Liver (tissue), 9 donors: ENCODE data around the gene HAND1. TPM values are rescaled to one million over a fixed set of nuclear protein-coding genes. Genes with fewer than 3 reads are reported as not detected.

ENCODE experiments used
- DNase-seq: peaks from one replicate; pipeline ENCODE4 v3.0.0-alpha.2; 2017; ENCODE audit warnings: low spot score
- H3K27ac ChIP-seq, 2 donors: one replicate each; pipeline ENCODE4 v1.7.0; 2013; ENCODE audit warnings: inconsistent platforms in 2 of 2, low read length in 2 of 2, control low read depth in 1 of 2, low read depth in 1 of 2, mild to moderate bottlenecking in 1 of 2
- H3K27me3 ChIP-seq, 4 donors: one replicate each; pipeline versions ENCODE4 v1.6.1 to v1.7.0; 2013; ENCODE audit warnings: low read length in 3 of 4, inconsistent platforms in 1 of 4, mild to moderate bottlenecking in 1 of 4, moderate library complexity in 1 of 4; ENCODE audit not compliant: control insufficient read depth in 4 of 4, insufficient read depth in 4 of 4
- H3K36me3 ChIP-seq, 4 donors: one replicate each; pipeline versions ENCODE4 v1.6.1 to v1.7.0; 2013; ENCODE audit warnings: low read length in 3 of 4, mild to moderate bottlenecking in 3 of 4, low read depth in 1 of 4, moderate library complexity in 1 of 4; ENCODE audit not compliant: control insufficient read depth in 4 of 4, insufficient read depth in 3 of 4
- H3K4me1 ChIP-seq, 4 donors: one replicate each; pipeline versions ENCODE4 v1.6.1 to v1.7.0; 2013; ENCODE audit warnings: low read length in 3 of 4, mild to moderate bottlenecking in 3 of 4, moderate library complexity in 1 of 4; ENCODE audit not compliant: control insufficient read depth in 4 of 4, insufficient read depth in 4 of 4
- H3K4me3 ChIP-seq, 3 donors: one replicate each; pipeline versions ENCODE4 v1.6.1 to v1.7.0; 2013; ENCODE audit warnings: low read length in 3 of 3, control low read depth in 1 of 3, low read depth in 1 of 3, mild to moderate bottlenecking in 1 of 3
- H3K9ac ChIP-seq, 2 donors: one replicate each; pipeline ENCODE4 v1.7.0; 2013; ENCODE audit warnings: low read length in 2 of 2, mild to moderate bottlenecking in 2 of 2, moderate library complexity in 2 of 2, control low read depth in 1 of 2, low read depth in 1 of 2
- H3K9me3 ChIP-seq, 4 donors: one replicate each; pipeline versions ENCODE4 v1.6.1 to v1.7.0; 2013; ENCODE audit warnings: low read length in 3 of 4; ENCODE audit not compliant: control insufficient read depth in 4 of 4
- ATF3 ChIP-seq: IDR thresholded peaks from 2 replicates; pipeline ENCODE4 v1.6.1; 2016; ENCODE audit warnings: antibody characterized with exemption
- FOXA1 ChIP-seq: IDR thresholded peaks from 2 replicates; pipeline ENCODE4 v1.6.1; 2016; ENCODE audit warnings: antibody characterized with exemption
- FOXA2 ChIP-seq: IDR thresholded peaks from 2 replicates; pipeline ENCODE4 v1.6.1; 2016; ENCODE audit warnings: antibody characterized with exemption
- GABPA ChIP-seq, 2 donors: IDR thresholded peaks in 1 of 2; conservative IDR thresholded peaks in 1 of 2; 2 replicates each; pipeline ENCODE4 v1.6.1; 2016; ENCODE audit warnings: antibody characterized with exemption in 2 of 2, mild to moderate bottlenecking in 1 of 2, moderate library complexity in 1 of 2
- HNF4A ChIP-seq, 2 donors: conservative IDR thresholded peaks; 2 replicates each; pipeline ENCODE4 v1.6.1; 2016; ENCODE audit warnings: antibody characterized with exemption in 2 of 2, mild to moderate bottlenecking in 2 of 2
- HNF4G ChIP-seq: IDR thresholded peaks from 2 replicates; pipeline ENCODE4 v1.6.1; 2016; ENCODE audit warnings: antibody characterized with exemption
- JUND ChIP-seq, 2 donors: IDR thresholded peaks; 2 replicates each; pipeline ENCODE4 v1.6.1; 2016; ENCODE audit warnings: antibody characterized with exemption in 2 of 2
- NR2F2 ChIP-seq: IDR thresholded peaks from 2 replicates; pipeline ENCODE4 v1.6.1; 2016; ENCODE audit warnings: antibody characterized with exemption
- RAD21 ChIP-seq, 2 donors: IDR thresholded peaks; 2 replicates each; pipeline ENCODE4 v1.6.1; 2016; ENCODE audit warnings: antibody characterized with exemption in 2 of 2, mild to moderate bottlenecking in 2 of 2
- REST ChIP-seq: IDR thresholded peaks from 2 replicates; pipeline ENCODE4 v1.6.1; 2016; ENCODE audit warnings: antibody characterized with exemption, mild to moderate bottlenecking
- RXRA ChIP-seq, 2 donors: IDR thresholded peaks; 2 replicates each; pipeline ENCODE4 v1.6.1; 2017 to 2018; ENCODE audit warnings: antibody characterized with exemption in 2 of 2, mild to moderate bottlenecking in 1 of 2
- SP1 ChIP-seq: IDR thresholded peaks from 2 replicates; pipeline ENCODE4 v1.6.1; 2018; ENCODE audit warnings: antibody characterized with exemption, mild to moderate bottlenecking
- TAF1 ChIP-seq: conservative IDR thresholded peaks from 2 replicates; pipeline ENCODE4 v1.6.1; 2016; ENCODE audit warnings: antibody characterized with exemption, mild to moderate bottlenecking
- YY1 ChIP-seq: IDR thresholded peaks from 2 replicates; pipeline ENCODE4 v1.6.1; 2016; ENCODE audit warnings: antibody characterized with exemption, mild to moderate bottlenecking
- WGBS: extraction: QIAGEN DNeasy Blood & Tissue Kit; methylation state at CpG from one replicate; pipeline ENCODE4 v1.1.7; 2013; 5-methylcytosine and 5-hydroxymethylcytosine counted together
- polyA plus RNA-seq, 2 donors: library from polyadenylated mRNA; stranded (reverse) in 1 of 2; unstranded in 1 of 2; fragments of 200-250 nt in 1 of 2; fragments of >200 nt in 1 of 2; fragmentation: Nextera tagmentation in 1 of 2; extraction: Ambion mirVana in 1 of 2; gene quantifications; one replicate each; pipeline versions ENCODE4 v1.2.1 to v1.2.3, GENCODE V29; 2013 to 2015
- total RNA-seq, 2 donors: library from RNA; depleted of rRNA; stranded (reverse); fragments of >200 nt; gene quantifications; one replicate each; pipeline ENCODE4 v1.2.3, GENCODE V29; 2014
- TF ChIP-seq, protein P1 (sequence below): IDR thresholded peaks from 2 replicates; pipeline ENCODE4 v1.6.1; 2016; ENCODE audit warnings: antibody characterized with exemption
- TF ChIP-seq, protein P2 (sequence below): IDR thresholded peaks from 2 replicates; pipeline ENCODE4 v1.6.1; 2016; ENCODE audit warnings: antibody characterized with exemption
- TF ChIP-seq, protein P3 (sequence below): fragments of 150-350 bp; IDR thresholded peaks from 2 replicates; pipeline ENCODE4 v1.5.1; 2017; ENCODE audit warnings: improper control_type of control experiment, low read depth, low read length; ENCODE audit not compliant: missing input control
- donor health status: healthy.
- donor health status: healthy.
- donor health status: healthy.
- donor health status: healthy.
- donor health status: healthy.

Gene HAND1
- total and polyA plus RNA-seq, 4 donors: not detected

DNA sequence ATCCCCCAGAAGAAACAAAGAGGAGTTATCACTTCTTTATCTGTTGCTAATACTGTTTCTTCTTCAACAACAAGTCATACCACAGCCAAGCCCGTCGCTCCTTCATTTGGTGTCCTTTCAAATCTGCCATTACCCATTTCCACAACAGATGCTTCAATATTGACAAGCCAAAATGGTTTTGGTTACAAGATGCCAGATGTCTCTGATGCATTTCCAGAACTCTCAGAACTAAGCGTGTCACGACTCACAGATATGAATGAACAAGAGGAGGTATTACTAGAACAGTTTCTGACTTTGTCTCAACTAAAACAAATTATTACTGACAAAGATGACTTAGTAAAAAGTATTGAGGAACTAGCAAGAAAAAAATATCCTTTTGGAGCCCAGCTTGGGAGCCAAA, 16.0 kb upstream of the HAND1 start:
- TF ChIP-seq, protein P1, sequence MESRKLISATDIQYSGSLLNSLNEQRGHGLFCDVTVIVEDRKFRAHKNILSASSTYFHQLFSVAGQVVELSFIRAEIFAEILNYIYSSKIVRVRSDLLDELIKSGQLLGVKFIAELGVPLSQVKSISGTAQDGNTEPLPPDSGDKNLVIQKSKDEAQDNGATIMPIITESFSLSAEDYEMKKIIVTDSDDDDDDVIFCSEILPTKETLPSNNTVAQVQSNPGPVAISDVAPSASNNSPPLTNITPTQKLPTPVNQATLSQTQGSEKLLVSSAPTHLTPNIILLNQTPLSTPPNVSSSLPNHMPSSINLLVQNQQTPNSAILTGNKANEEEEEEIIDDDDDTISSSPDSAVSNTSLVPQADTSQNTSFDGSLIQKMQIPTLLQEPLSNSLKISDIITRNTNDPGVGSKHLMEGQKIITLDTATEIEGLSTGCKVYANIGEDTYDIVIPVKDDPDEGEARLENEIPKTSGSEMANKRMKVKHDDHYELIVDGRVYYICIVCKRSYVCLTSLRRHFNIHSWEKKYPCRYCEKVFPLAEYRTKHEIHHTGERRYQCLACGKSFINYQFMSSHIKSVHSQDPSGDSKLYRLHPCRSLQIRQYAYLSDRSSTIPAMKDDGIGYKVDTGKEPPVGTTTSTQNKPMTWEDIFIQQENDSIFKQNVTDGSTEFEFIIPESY: no peak
- TF ChIP-seq JUND (IDR thresholded peaks at IDR 0.05) (no peak), TAF1 (no peak), RXRA (IDR thresholded peaks at IDR 0.05) (no peak), FOXA1 (no peak), HNF4A (conservative IDR thresholded peaks at IDR 0.05) (no peak), REST (no peak), ATF3 (no peak), HNF4G (no peak), GABPA (IDR thresholded peaks at IDR 0.05 in 1 of 2, conservative IDR thresholded peaks at IDR 0.05 in 1 of 2) (no peak), NR2F2 (no peak), RAD21 (IDR thresholded peaks at IDR 0.05) (no peak), FOXA2 (no peak), YY1 (no peak)
- TF ChIP-seq, protein P2, sequence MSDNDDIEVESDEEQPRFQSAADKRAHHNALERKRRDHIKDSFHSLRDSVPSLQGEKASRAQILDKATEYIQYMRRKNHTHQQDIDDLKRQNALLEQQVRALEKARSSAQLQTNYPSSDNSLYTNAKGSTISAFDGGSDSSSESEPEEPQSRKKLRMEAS: no peak
- Histone ChIP-seq H3K27me3 (peaks cover 3 to 13% (median 4%) of the 10 kb centered on the region in 4 donors), H3K27ac (no peak overlapping the region), H3K9ac (no peak overlapping the region), H3K9me3 (peaks cover 0 to 2% (median 0%) of the 10 kb centered on the region in 4 donors), H3K4me3 (no peak overlapping the region), H3K4me1 (no peaks in the 10 kb centered on the region), H3K36me3 (no peaks in the 10 kb centered on the region)
- no peak for DNase-seq
- 75% methylated on average over 4 of the region's 4 CpGs for WGBS

- H3K4me3 ChIP-seq: no peak overlapping the region
- no peaks in the 10 kb centered on the region for H3K36me3 ChIP-seq
- H3K9me3 ChIP-seq: peaks cover 0 to 2% (median 0%) of the 10 kb centered on the region in 4 donors
- peaks cover 3 to 13% (median 4%) of the 10 kb centered on the region in 4 donors for H3K27me3 ChIP-seq
- WGBS: 43% methylated on average over 29 of the region's 29 CpGs
- DNase-seq: no peak
- H3K9ac ChIP-seq: no peak overlapping the region
- H3K4me1 ChIP-seq: no peaks in the 10 kb centered on the region
- H3K27ac ChIP-seq: no peak overlapping the region
- no peak for TF ChIP-seq SP1
- TF ChIP-seq, protein P2: no peak
- TF ChIP-seq, protein P1: no peak
- TF ChIP-seq REST: no peak
- TF ChIP-seq FOXA2: no peak
- TF ChIP-seq JUND (IDR thresholded peaks at IDR 0.05): no peak
- no peak for TF ChIP-seq HNF4G
- no peak for TF ChIP-seq RXRA (IDR thresholded peaks at IDR 0.05)
- TF ChIP-seq GABPA (IDR thresholded peaks at IDR 0.05 in 1 of 2, conservative IDR thresholded peaks at IDR 0.05 in 1 of 2): no peak
- TF ChIP-seq TAF1: no peak
- no peak for TF ChIP-seq RAD21 (IDR thresholded peaks at IDR 0.05)
- TF ChIP-seq, protein P3, sequence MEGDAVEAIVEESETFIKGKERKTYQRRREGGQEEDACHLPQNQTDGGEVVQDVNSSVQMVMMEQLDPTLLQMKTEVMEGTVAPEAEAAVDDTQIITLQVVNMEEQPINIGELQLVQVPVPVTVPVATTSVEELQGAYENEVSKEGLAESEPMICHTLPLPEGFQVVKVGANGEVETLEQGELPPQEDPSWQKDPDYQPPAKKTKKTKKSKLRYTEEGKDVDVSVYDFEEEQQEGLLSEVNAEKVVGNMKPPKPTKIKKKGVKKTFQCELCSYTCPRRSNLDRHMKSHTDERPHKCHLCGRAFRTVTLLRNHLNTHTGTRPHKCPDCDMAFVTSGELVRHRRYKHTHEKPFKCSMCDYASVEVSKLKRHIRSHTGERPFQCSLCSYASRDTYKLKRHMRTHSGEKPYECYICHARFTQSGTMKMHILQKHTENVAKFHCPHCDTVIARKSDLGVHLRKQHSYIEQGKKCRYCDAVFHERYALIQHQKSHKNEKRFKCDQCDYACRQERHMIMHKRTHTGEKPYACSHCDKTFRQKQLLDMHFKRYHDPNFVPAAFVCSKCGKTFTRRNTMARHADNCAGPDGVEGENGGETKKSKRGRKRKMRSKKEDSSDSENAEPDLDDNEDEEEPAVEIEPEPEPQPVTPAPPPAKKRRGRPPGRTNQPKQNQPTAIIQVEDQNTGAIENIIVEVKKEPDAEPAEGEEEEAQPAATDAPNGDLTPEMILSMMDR: no peak
- no peak for TF ChIP-seq ATF3
- no peak for TF ChIP-seq HNF4A (conservative IDR thresholded peaks at IDR 0.05)
Measured at GRCh38 chr5:154493274-154493673, 15.2 kb upstream of the HAND1 start.
